GM12878 (cell line): ENCODE data around the gene SP2. TPM values are rescaled to one million over a fixed set of nuclear protein-coding genes. Genes with fewer than 3 reads are reported as not detected.

Experiments
- ATAC-seq: fragments of 200-7000 bp; cut with Tn5 transposase; 3 replicates; pipeline ENCODE4 v1.9.1; 2020; ENCODE audit warnings: mild to moderate bottlenecking, moderate library complexity
- BruUV-seq: library from RNA; stranded (reverse); fragments of 400-500 nt; replicated peaks from 2 replicates; lab custom pipeline; 2021; lab: Mats Ljungman, UMichigan
- CTCF ChIA-PET: fragments of 300-600 bp; sonication (Branson Sonifier 250); formaldehyde crosslinking; extraction: SDS; loops from one replicate; lab custom pipeline; 2021; ENCODE audit warnings: inconsistent platforms; lab: Yijun Ruan, JAX
- POLR2A ChIA-PET: fragments of 350-600 bp; formaldehyde crosslinking; extraction: SDS; loops from one replicate; lab custom pipeline; 2021; ENCODE audit warnings: inconsistent platforms; lab: Charles Lee
- RAD21 ChIA-PET: fragments of 300-600 bp; sonication (Branson Sonifier 250); formaldehyde crosslinking; loops from one replicate; lab custom pipeline; 2023; ENCODE audit warnings: antibody characterized with exemption; ENCODE audit not compliant: unreplicated experiment; lab: Charles Lee
- SMC1A ChIA-PET: fragments of 300-600 bp; sonication (Branson Sonifier 250); formaldehyde crosslinking; loops from one replicate; lab custom pipeline; 2023; ENCODE audit not compliant: unreplicated experiment, uncharacterized antibody; lab: Charles Lee
- DNase-seq: peaks from one replicate; pipeline ENCODE4 v3.0.0-alpha.2; 2011; ENCODE audit warnings: low read depth, low spot score
- FAIRE-seq: peaks from 3 replicates; lab custom pipeline; 2011; peaks lifted over from hg19 to GRCh38; lab: Jason Lieb, UNC
- H2AFZ ChIP-seq: 2 replicates; pipeline ENCODE4 v1.6.0; 2011; ENCODE audit warnings: low read depth, low read length, control low read depth; ENCODE audit not compliant: control insufficient read depth
- H3K27ac ChIP-seq: 2 replicates; pipeline ENCODE4 v1.5.1; 2011; ENCODE audit warnings: control low read depth; ENCODE audit not compliant: control insufficient read depth, insufficient read depth
- H3K27me3 ChIP-seq, 2 experiments: replicated peaks in 1 of 2; 2 replicates each; pipeline versions ENCODE4 v1.6.0 to v1.6.1; 2011; ENCODE audit warnings: low read length in 1 of 2; ENCODE audit not compliant: control insufficient read depth in 2 of 2, insufficient read depth in 2 of 2
- H3K36me3 ChIP-seq, 2 experiments: 2 replicates each; pipeline ENCODE4 v1.5.1; 2011; ENCODE audit warnings: low read length in 1 of 2; ENCODE audit not compliant: control insufficient read depth in 2 of 2, insufficient read depth in 2 of 2
- H3K4me1 ChIP-seq: 2 replicates; pipeline ENCODE4 v1.6.1; 2011; ENCODE audit warnings: mild to moderate bottlenecking, low read length, moderate library complexity, mixed read lengths; ENCODE audit not compliant: control insufficient read depth, insufficient read depth
- H3K4me2 ChIP-seq: 2 replicates; pipeline ENCODE4 v1.6.0; 2011; ENCODE audit warnings: control low read depth; ENCODE audit not compliant: control insufficient read depth, insufficient read depth
- H3K4me3 ChIP-seq: fragments of 200-600 bp; sonication (generic); 2 replicates; pipeline ENCODE4 v1.5.1; 2016
- H3K79me2 ChIP-seq: 2 replicates; pipeline ENCODE4 v1.6.0; 2011; ENCODE audit warnings: low read length; ENCODE audit not compliant: control insufficient read depth, insufficient read depth
- H3K9ac ChIP-seq: 2 replicates; pipeline ENCODE4 v1.8.0; 2011; ENCODE audit warnings: low read length, control low read depth, mixed read lengths; ENCODE audit not compliant: control insufficient read depth, insufficient read depth
- H3K9me3 ChIP-seq: replicated peaks from 3 replicates; pipeline ENCODE4 v1.5.1; 2011; ENCODE audit warnings: mild to moderate bottlenecking, low read length; ENCODE audit not compliant: control insufficient read depth, insufficient read depth
- H4K20me1 ChIP-seq: 2 replicates; pipeline ENCODE4 v1.6.0; 2011; ENCODE audit not compliant: control insufficient read depth, insufficient read depth
- CHD2 ChIP-seq: IDR thresholded peaks from 2 replicates; pipeline ENCODE4 v1.6.1; 2011; ENCODE audit warnings: low read depth, low read length, improper control_type of control experiment, borderline replicate concordance
- DPF2 ChIP-seq: fragments of 450-650 bp; IDR thresholded peaks from 2 replicates; pipeline ENCODE4 v1.6.1; 2017; ENCODE audit warnings: mild to moderate bottlenecking
- KLF5 ChIP-seq: fragments of 450-650 bp; IDR thresholded peaks from 2 replicates; pipeline ENCODE4 v1.6.1; 2014; ENCODE audit warnings: mild to moderate bottlenecking; ENCODE audit not compliant: partially characterized antibody
- MTA2 ChIP-seq: fragments of 450-650 bp; IDR thresholded peaks from 2 replicates; pipeline ENCODE4 v1.6.1; 2016; ENCODE audit warnings: low read depth, mild to moderate bottlenecking, moderate library complexity
- POLR2A ChIP-seq: IDR thresholded peaks from 2 replicates; pipeline ENCODE4 v1.6.1; 2011; ENCODE audit warnings: low read depth, mild to moderate bottlenecking, low read length
- SREBF1 ChIP-seq: IDR thresholded peaks from 2 replicates; pipeline ENCODE4 v1.6.1; 2012; ENCODE audit warnings: mild to moderate bottlenecking, low read length
- STAT3 ChIP-seq: IDR thresholded peaks from 2 replicates; pipeline ENCODE4 v1.6.1; 2011; ENCODE audit warnings: low read depth, low read length, improper control_type of control experiment
- TCF12 ChIP-seq: IDR thresholded peaks from 2 replicates; pipeline ENCODE4 v1.6.1; 2011; ENCODE audit warnings: low read depth, mild to moderate bottlenecking, low read length
- YBX1 ChIP-seq: fragments of 450-650 bp; IDR thresholded peaks from 2 replicates; pipeline ENCODE4 v1.6.1; 2016; ENCODE audit warnings: antibody characterized with exemption
- ZZZ3 ChIP-seq: IDR thresholded peaks from 2 replicates; pipeline ENCODE4 v1.6.1; 2011; ENCODE audit warnings: low read depth; ENCODE audit not compliant: control insufficient read depth, insufficient read length
- WGBS: methylation state at CpG from one replicate; pipeline ENCODE4 v1.1.6; 2016; ENCODE audit warnings: low lambda C conversion rate; ENCODE audit not compliant: insufficient replicate concordance, insufficient coverage; ENCODE audit errors: missing lambda C conversion rate; 5-methylcytosine and 5-hydroxymethylcytosine counted together
- in situ Hi-C: fragments of 300-500 bp; cut with MboI; formaldehyde crosslinking; loops from 9 replicates; pipeline ENCODE4 v1.14.3; 2018; ENCODE audit warnings: mixed read lengths
- intact Hi-C: fragments of 100-400 bp; cut with micrococcal nuclease; formaldehyde crosslinking; loops from one replicate; pipeline ENCODE4 v1.14.2; 2022; ENCODE audit not compliant: unreplicated experiment
- polyA plus RNA-seq, 11 experiments: library from polyadenylated mRNA; depleted of rRNA in 4 of 11; unstranded in 6 of 11; stranded (reverse) in 5 of 11; fragments of >200 nt; fragmentation: Nextera tagmentation in 4 of 11; fragmentation: Illumina TruSeq in 1 of 11; extraction: Ambion mirVana in 4 of 11; extraction: Trizol in 1 of 11; gene quantifications; 1 replicate in 1 of 11; 2 replicates in 10 of 11; pipeline versions ENCODE4 v1.2.1 to v1.2.3, GENCODE V29; 2011 to 2016; ENCODE audit warnings: inconsistent platforms in 2 of 11, missing spikeins in 2 of 11, low read depth in 1 of 11
- total RNA-seq, 4 experiments: library from RNA; depleted of rRNA in 3 of 4; stranded (reverse); fragments of >200 nt in 3 of 4; fragmentation: Illumina TruSeq in 1 of 4; extraction: Trizol in 1 of 4; gene quantifications; 2 replicates each; pipeline versions ENCODE4 v1.2.1 to v1.2.3, GENCODE V29; 2013 to 2021
- TF ChIP-seq, protein P1 (sequence below): IDR thresholded peaks from 2 replicates; pipeline ENCODE4 v1.6.1; 2011; ENCODE audit warnings: low read depth, mild to moderate bottlenecking, low read length, moderate library complexity, borderline replicate concordance; ENCODE audit errors: extremely low read depth

SP2 gene
- total and polyA plus RNA-seq, 10 of the 15 experiments (the other 5 are each of a cell fraction or from before 2014, with no cell fraction given) = 1.2 to 19.1 (median 4.8) TPM

DNA sequence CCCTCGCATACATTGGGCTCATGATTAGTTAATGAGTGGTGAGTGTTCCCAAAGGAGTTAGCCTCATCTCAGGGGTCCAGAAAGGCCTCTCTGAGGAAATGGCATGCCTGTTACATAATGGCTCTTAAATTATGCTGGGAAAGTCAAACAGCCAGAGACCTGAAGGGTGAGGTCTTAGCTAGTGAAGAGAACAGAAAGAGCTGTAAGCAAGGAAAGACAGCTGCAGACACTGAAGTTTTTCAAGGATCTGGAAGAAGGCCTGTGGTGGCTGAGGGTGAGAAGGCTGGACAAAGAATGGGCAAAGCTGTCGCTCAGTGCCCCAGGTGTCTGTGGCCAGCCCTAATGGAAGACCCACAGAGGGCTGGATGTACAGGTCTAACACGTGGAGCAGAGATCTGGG is 10.4 kb downstream of the SP2 start:
- H3K27me3 ChIP-seq = no peaks in the 10 kb centered on the region
- intact Hi-C loops = no loop called here
- H3K36me3 ChIP-seq = no peaks in the 10 kb centered on the region
- H3K9ac ChIP-seq = no peak overlapping the region
- no peak for FAIRE-seq
- no peak for DNase-seq
- H3K79me2 ChIP-seq = no peaks in the 10 kb centered on the region
- H3K9me3 ChIP-seq = no peaks in the 10 kb centered on the region
- no TSS peak for BruUV-seq
- TF ChIP-seq SREBF1 (no peak), TCF12 (no peak), MTA2 (no peak), ZZZ3 (no peak), KLF5 (no peak), YBX1 (no peak), CHD2 (no peak), POLR2A (no peak), DPF2 (no peak), STAT3 (no peak)
- TF ChIP-seq, protein P1, sequence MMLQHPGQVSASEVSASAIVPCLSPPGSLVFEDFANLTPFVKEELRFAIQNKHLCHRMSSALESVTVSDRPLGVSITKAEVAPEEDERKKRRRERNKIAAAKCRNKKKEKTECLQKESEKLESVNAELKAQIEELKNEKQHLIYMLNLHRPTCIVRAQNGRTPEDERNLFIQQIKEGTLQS = no peak
- ChIA-PET CTCF (no interaction called here), RAD21 (no interaction called here), POLR2A (no interaction called here), SMC1A (no interaction called here)
- 100% methylated on average over 3 of the region's 3 CpGs for WGBS
- no peaks in the 10 kb centered on the region for H3K4me1 ChIP-seq
- in situ Hi-C loops = no loop called here
- H2AFZ ChIP-seq = no peak overlapping the region
- no peak overlapping the region for H3K4me3 ChIP-seq
- H3K4me2 ChIP-seq = no peak overlapping the region
- no peak for ATAC-seq
- H4K20me1 ChIP-seq = no peaks in the 10 kb centered on the region
- H3K27ac ChIP-seq = no peak overlapping the region
